Spleen (tissue), 7 donors: ENCODE data around the gene CMC4.

Experiments used
- POLR2AphosphoS5 ChIP-seq, 3 donors: sonication (generic); formaldehyde crosslinking; IDR thresholded peaks; one replicate each; pipeline ENCODE4 v1.5.1; 2017; ENCODE audit warnings: antibody characterized with exemption in 3 of 3
- TF ChIP-seq, protein P1 (sequence below), 11 experiments: fragments of 200-600 bp in 7 of 11; fragments of 450-650 bp in 4 of 11; sonication (generic) in 4 of 11; IDR thresholded peaks in 8 of 11; conservative IDR thresholded peaks in 3 of 11; 1 replicate in 7 of 11; 2 replicates in 4 of 11; pipeline versions ENCODE4 v1.4.0 to v1.8.0; 2016 to 2021; ENCODE audit warnings: antibody characterized with exemption in 11 of 11, inconsistent platforms in 4 of 11, mild to moderate bottlenecking in 1 of 11
- donor health status: DM: no; HTN: no; CAD: no; lungs with moderate emphysema.
- donor health status: DM: no; HTN: no; CAD: no.
- donor health status: DM: no; HTN: no; CAD: no.

DNA sequence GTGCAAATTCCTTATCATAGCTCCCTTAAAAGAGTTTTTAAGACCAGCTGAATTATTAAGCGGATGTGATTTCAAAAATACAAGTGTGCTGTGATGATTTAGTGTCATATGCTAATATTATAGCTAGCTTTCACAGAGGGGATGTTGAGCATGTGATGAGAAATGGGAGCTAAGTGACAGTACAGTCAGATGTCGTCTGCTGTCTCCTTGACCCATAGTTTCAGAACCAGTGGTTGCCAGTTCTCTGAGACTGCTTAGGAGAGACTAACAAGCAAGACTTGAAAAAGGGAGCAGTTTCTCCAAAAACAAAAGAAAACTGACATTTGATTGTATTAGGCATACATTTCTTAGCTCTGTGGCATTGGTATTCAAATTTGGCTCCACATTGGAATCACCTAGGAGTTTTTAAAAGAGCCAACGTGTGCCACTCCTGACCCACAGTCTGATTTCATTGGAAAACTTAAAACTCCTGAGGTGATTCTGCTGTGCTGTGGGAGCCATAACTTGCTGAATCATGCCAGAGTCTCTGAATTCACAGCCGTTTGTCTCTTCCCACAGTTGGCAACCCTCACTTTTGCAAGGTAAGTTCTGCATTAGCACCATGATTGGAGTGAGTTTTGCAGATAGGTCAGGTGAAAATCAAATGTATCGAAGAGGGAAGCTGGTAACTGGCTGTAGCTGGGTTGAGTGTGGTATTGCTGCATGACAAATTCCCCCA lies 24.0 kb downstream of the CMC4 start:
- TF ChIP-seq, protein P1, sequence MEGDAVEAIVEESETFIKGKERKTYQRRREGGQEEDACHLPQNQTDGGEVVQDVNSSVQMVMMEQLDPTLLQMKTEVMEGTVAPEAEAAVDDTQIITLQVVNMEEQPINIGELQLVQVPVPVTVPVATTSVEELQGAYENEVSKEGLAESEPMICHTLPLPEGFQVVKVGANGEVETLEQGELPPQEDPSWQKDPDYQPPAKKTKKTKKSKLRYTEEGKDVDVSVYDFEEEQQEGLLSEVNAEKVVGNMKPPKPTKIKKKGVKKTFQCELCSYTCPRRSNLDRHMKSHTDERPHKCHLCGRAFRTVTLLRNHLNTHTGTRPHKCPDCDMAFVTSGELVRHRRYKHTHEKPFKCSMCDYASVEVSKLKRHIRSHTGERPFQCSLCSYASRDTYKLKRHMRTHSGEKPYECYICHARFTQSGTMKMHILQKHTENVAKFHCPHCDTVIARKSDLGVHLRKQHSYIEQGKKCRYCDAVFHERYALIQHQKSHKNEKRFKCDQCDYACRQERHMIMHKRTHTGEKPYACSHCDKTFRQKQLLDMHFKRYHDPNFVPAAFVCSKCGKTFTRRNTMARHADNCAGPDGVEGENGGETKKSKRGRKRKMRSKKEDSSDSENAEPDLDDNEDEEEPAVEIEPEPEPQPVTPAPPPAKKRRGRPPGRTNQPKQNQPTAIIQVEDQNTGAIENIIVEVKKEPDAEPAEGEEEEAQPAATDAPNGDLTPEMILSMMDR (IDR thresholded peaks at IDR 0.05 in 8 of 11, conservative IDR thresholded peaks at IDR 0.05 in 3 of 11), result no peak
- no peak for TF ChIP-seq POLR2AphosphoS5 (IDR thresholded peaks at IDR 0.05)
